GM19025 (cell line): ENCODE data around the gene NEURL3.
"Not testable (repeated sequence)": the region's sequence is repeated elsewhere in the genome, so short reads cannot be mapped to it uniquely, and the experiment has no call there.

Source experiments
- ATAC-seq: cut with Tn5 transposase; IDR thresholded peaks from one replicate; pipeline ENCODE4 v1.9.1; 2021; ENCODE audit warnings: mild to moderate bottlenecking, low read depth, moderate library complexity; ENCODE audit not compliant: unreplicated experiment

The NEURL3 gene

GRCh38 chr2:96505231-96505889 lies at the start of gene NEURL3:
NEURL3 (minus strand) TSS chr2:96505357; CDS start chr2:96505286, 71 bp downstream.
- no peak for ATAC-seq

GRCh38 chr2:96554293-96555145 lies 49.4 kb upstream of the NEURL3 start:
- no peak for ATAC-seq

- not testable (repeated sequence) for ATAC-seq
Observed at GRCh38 chr2:96553957-96554292, 48.8 kb upstream of the NEURL3 start.

GRCh38 chr2:96553176-96553956 lies 48.2 kb upstream of the NEURL3 start:
- no peak for ATAC-seq

- ATAC-seq = no peak
Observed at GRCh38 chr2:96552315-96553175, 47.4 kb upstream of the NEURL3 start.

GRCh38 chr2:96551605-96552314 lies 46.6 kb upstream of the NEURL3 start:
- ATAC-seq = no peak

GRCh38 chr2:96550787-96551604 lies 45.8 kb upstream of the NEURL3 start:
- no peak for ATAC-seq

GRCh38 chr2:96549967-96550786 lies 45.0 kb upstream of the NEURL3 start:
- ATAC-seq = no peak

GRCh38 chr2:96549466-96549785 lies 44.3 kb upstream of the NEURL3 start:
- no peak for ATAC-seq

- no peak for ATAC-seq
Observed at GRCh38 chr2:96548558-96549465, 43.7 kb upstream of the NEURL3 start.

- ATAC-seq = no peak
Observed at GRCh38 chr2:96547731-96548171, 42.6 kb upstream of the NEURL3 start.

GRCh38 chr2:96547203-96547641 lies 42.1 kb upstream of the NEURL3 start:
- no peak for ATAC-seq

GRCh38 chr2:96546797-96547196 lies 41.6 kb upstream of the NEURL3 start:
- ATAC-seq = no peak

- ATAC-seq = no peak
Observed at GRCh38 chr2:96546321-96546720, 41.2 kb upstream of the NEURL3 start.

GRCh38 chr2:96542357-96542977 lies 37.3 kb upstream of the NEURL3 start:
- ATAC-seq = no peak

GRCh38 chr2:96541398-96542152 lies 36.4 kb upstream of the NEURL3 start:
- ATAC-seq = no peak
